ENCODE results near the gene CDHR3. TPM values are rescaled to one million over a fixed set of nuclear protein-coding genes. Genes with fewer than 3 reads are reported as not detected.

Gene CDHR3
- total and polyA plus RNA-seq, 10 of the 15 experiments (the other 5 are each of a cell fraction or from before 2014, with no cell fraction given): 0.06 to 0.11 TPM; not detected in 8

GRCh38 chr7:106031300-106032035 is 68.4 kb downstream of the CDHR3 start:
- H4K20me1 ChIP-seq (ENCODE audit: control insufficient read depth, insufficient read depth): no peaks in the 10 kb centered on the region
- TF ChIP-seq CBX3 (IDR thresholded peaks at IDR 0.05; ENCODE audit: borderline replicate concordance, low read depth) (no peak), PRDM15 (CRISPR knock-in tag; IDR thresholded peaks at IDR 0.05) (no peak), FOS (IDR thresholded peaks at IDR 0.05; ENCODE audit: borderline replicate concordance, extremely low read depth, insufficient read length) (no peak), JUNB (IDR thresholded peaks at IDR 0.05) (no peak), ZNF592 (IDR thresholded peaks at IDR 0.05) (no peak), ZBED1 (IDR thresholded peaks at IDR 0.05; ENCODE audit: borderline replicate concordance) (no peak), SMAD5 (IDR thresholded peaks at IDR 0.05; ENCODE audit: low read depth) (no peak), RELB (IDR thresholded peaks at IDR 0.05; ENCODE audit: low read depth) (no peak)
- TF ChIP-seq, protein P1, sequence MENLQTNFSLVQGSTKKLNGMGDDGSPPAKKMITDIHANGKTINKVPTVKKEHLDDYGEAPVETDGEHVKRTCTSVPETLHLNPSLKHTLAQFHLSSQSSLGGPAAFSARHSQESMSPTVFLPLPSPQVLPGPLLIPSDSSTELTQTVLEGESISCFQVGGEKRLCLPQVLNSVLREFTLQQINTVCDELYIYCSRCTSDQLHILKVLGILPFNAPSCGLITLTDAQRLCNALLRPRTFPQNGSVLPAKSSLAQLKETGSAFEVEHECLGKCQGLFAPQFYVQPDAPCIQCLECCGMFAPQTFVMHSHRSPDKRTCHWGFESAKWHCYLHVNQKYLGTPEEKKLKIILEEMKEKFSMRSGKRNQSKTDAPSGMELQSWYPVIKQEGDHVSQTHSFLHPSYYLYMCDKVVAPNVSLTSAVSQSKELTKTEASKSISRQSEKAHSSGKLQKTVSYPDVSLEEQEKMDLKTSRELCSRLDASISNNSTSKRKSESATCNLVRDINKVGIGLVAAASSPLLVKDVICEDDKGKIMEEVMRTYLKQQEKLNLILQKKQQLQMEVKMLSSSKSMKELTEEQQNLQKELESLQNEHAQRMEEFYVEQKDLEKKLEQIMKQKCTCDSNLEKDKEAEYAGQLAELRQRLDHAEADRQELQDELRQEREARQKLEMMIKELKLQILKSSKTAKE (IDR thresholded peaks at IDR 0.05; ENCODE audit: low read depth, poor library complexity, severe bottlenecking): no peak
- intact Hi-C loops (cut with micrococcal nuclease; ENCODE audit: unreplicated experiment) (no loop called here), in situ Hi-C loops (cut with MboI) (no loop called here)
- H3K79me2 ChIP-seq (ENCODE audit: control insufficient read depth, insufficient read depth, low read length): no peaks in the 10 kb centered on the region
- no peak overlapping the region for H3K4me2 ChIP-seq (ENCODE audit: control insufficient read depth, insufficient read depth)
- SMC1A ChIA-PET (ENCODE audit: uncharacterized antibody, unreplicated experiment): interaction anchor here (1.6 to 1.8 kb wide), 2 partner anchors 11 to 271 kb away, joined by 4 to 6 read pairs; no protein-coding TSS in a partner anchor
- no TSS peak for BruUV-seq (replicated peaks)
- no peak overlapping the region for H3K9ac ChIP-seq (ENCODE audit: control insufficient read depth, insufficient read depth, low read length)
- no peak overlapping the region for H3K27ac ChIP-seq (ENCODE audit: control insufficient read depth, insufficient read depth)
- FAIRE-seq (no peak), ATAC-seq (no peak), DNase-seq (ENCODE audit: low read depth, low spot score) (no peak)
- H2AFZ ChIP-seq (ENCODE audit: control insufficient read depth, low read depth, low read length): no peak overlapping the region
- peaks cover 3 to 4% of the 10 kb centered on the region in 2 experiments for H3K27me3 ChIP-seq (replicated peaks in 1 of 2; ENCODE audit: control insufficient read depth in 2 of 2, insufficient read depth in 2 of 2, low read length in 1 of 2)
- no peaks in the 10 kb centered on the region; the same call in 1 of the 3 replicates for H3K9me3 ChIP-seq (replicated peaks; ENCODE audit: control insufficient read depth, insufficient read depth, low read length)
- RAD21 ChIA-PET (ENCODE audit: unreplicated experiment): no interaction called here
- 24% methylated on average over 10 of the region's 10 CpGs for WGBS (ENCODE audit: insufficient coverage, insufficient replicate concordance, low lambda C conversion rate, missing lambda C conversion rate)
- CTCF ChIA-PET: interaction anchor here (0.7 to 2.3 kb wide), 6 partner anchors 11 to 270 kb away, joined by 3 to 7 read pairs (median 4); no protein-coding TSS in a partner anchor
- no peaks in the 10 kb centered on the region for H3K36me3 ChIP-seq (ENCODE audit: control insufficient read depth in 2 of 2, insufficient read depth in 2 of 2, low read length in 1 of 2)
- H3K4me3 ChIP-seq: no peak overlapping the region
- H3K4me1 ChIP-seq (ENCODE audit: control insufficient read depth, insufficient read depth, low read length): no peaks in the 10 kb centered on the region
- POLR2A ChIA-PET: interaction anchor here (0.6 kb wide), 1 partner anchor 635 kb away, joined by 5 read pairs; no protein-coding TSS in a partner anchor

Data from GM12878 (cell line).